GM12891 (cell line): ENCODE results near the gene SORCS1.

ENCODE experiments used
- PAX5 ChIP-seq: IDR thresholded peaks from 2 replicates; pipeline ENCODE4 v1.6.1; 2011; ENCODE audit warnings: low read length, moderate library complexity, mild to moderate bottlenecking; ENCODE audit not compliant: insufficient read depth, severe bottlenecking
- POLR2A ChIP-seq: IDR thresholded peaks from 2 replicates; pipeline ENCODE4 v1.6.1; 2011; ENCODE audit warnings: low read depth, low read length, control low read depth
- POLR2AphosphoS5 ChIP-seq: IDR thresholded peaks from 2 replicates; pipeline ENCODE4 v1.6.1; 2011; ENCODE audit warnings: low read depth, low read length, control low read depth
- POU2F2 ChIP-seq: IDR thresholded peaks from 2 replicates; pipeline ENCODE4 v1.6.1; 2011; ENCODE audit warnings: low read depth, mild to moderate bottlenecking, control low read depth, low read length, moderate library complexity
- SPI1 ChIP-seq: IDR thresholded peaks from 2 replicates; pipeline ENCODE4 v1.6.1; 2011; ENCODE audit warnings: low read depth, low read length, control low read depth
- TAF1 ChIP-seq: IDR thresholded peaks from 2 replicates; pipeline ENCODE4 v1.6.1; 2011; ENCODE audit warnings: low read depth, low read length, control low read depth

DNA sequence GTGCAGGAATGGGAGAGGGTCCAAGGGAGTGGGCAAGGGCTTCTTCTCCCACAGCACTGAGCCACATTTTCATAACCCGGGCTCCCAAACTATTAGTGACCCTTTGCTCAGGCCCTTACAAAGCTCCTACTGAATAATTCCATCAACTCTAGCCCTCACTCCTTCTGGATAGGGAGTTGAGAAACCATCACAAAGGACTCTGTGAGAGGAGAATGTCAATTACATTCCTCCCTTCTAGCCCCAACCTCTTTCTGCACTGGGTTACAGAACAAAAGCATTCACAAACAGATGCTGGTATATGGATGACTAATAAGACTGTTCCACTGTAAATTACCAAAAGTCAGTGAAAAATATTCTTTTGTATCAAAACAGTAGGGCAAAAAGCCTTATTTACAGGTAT lies 203.7 kb downstream of the SORCS1 start:
- TF ChIP-seq POLR2A (no peak), POLR2AphosphoS5 (no peak), SPI1 (no peak), TAF1 (no peak), PAX5 (no peak), POU2F2 (no peak)
